ENCODE results near the gene AVPI1. TPM values are rescaled to one million over a fixed set of nuclear protein-coding genes. Genes with fewer than 3 reads are reported as not detected.
A peak's percentile ranks its signal among the peaks of the same experiment; 100 is the strongest.
"Not testable (repeated sequence)": the region's sequence is repeated elsewhere in the genome, so short reads cannot be mapped to it uniquely, and the experiment has no call there.

The AVPI1 gene
- total RNA-seq, 1 donor from 2014 or later: 2.4 TPM

- Mint-ChIP-seq H3K36me3 (ENCODE audit: low read depth) (peaks cover 61% of the 10 kb centered on the region), H3K27ac (no peak overlapping the region), H3K27me3 (ENCODE audit: low read depth) (no peaks in the 10 kb centered on the region), H3K4me1 (ENCODE audit: low read depth) (no peaks in the 10 kb centered on the region), H3K9me3 (no peaks in the 10 kb centered on the region), H3K4me3 (ENCODE audit: low read depth) (no peak overlapping the region)
- intact Hi-C loops (cut with micrococcal nuclease): no loop called here
- no peak for DNase-seq (ENCODE audit: low spot score)
Measured at GRCh38 chr10:97659589-97659988, 27.5 kb downstream of the AVPI1 start.

- DNase-seq (ENCODE audit: low spot score): no peak
- H3K9me3 Mint-ChIP-seq: no peaks in the 10 kb centered on the region
- H3K36me3 Mint-ChIP-seq (ENCODE audit: low read depth): peaks cover 56% of the 10 kb centered on the region
- intact Hi-C loops (cut with micrococcal nuclease): no loop called here
- no peaks in the 10 kb centered on the region for H3K4me1 Mint-ChIP-seq (ENCODE audit: low read depth)
- no peak overlapping the region for H3K27ac Mint-ChIP-seq
- H3K27me3 Mint-ChIP-seq (ENCODE audit: low read depth): no peaks in the 10 kb centered on the region
- no peak overlapping the region for H3K4me3 Mint-ChIP-seq (ENCODE audit: low read depth)
Measured at GRCh38 chr10:97656777-97657176, 30.3 kb downstream of the AVPI1 start.

GRCh38 chr10:97651773-97652172 lies 35.3 kb downstream of the AVPI1 start:
- Mint-ChIP-seq H3K4me3 (ENCODE audit: low read depth) (no peak overlapping the region), H3K27ac (no peak overlapping the region), H3K36me3 (ENCODE audit: low read depth) (peaks cover 47% of the 10 kb centered on the region), H3K27me3 (ENCODE audit: low read depth) (no peaks in the 10 kb centered on the region), H3K4me1 (ENCODE audit: low read depth) (peaks cover 19% of the 10 kb centered on the region), H3K9me3 (no peaks in the 10 kb centered on the region)
- DNase-seq (ENCODE audit: low spot score): no peak
- intact Hi-C loops (cut with micrococcal nuclease): no loop called here

GRCh38 chr10:97650726-97651125 lies 36.3 kb downstream of the AVPI1 start:
- peaks cover 39% of the 10 kb centered on the region for H3K36me3 Mint-ChIP-seq (ENCODE audit: low read depth)
- no peaks in the 10 kb centered on the region for H3K9me3 Mint-ChIP-seq
- DNase-seq (ENCODE audit: low spot score): no peak
- H3K4me1 Mint-ChIP-seq (ENCODE audit: low read depth): peaks cover 21% of the 10 kb centered on the region
- no peak overlapping the region for H3K4me3 Mint-ChIP-seq (ENCODE audit: low read depth)
- intact Hi-C loops (cut with micrococcal nuclease): no loop called here
- no peaks in the 10 kb centered on the region for H3K27me3 Mint-ChIP-seq (ENCODE audit: low read depth)
- H3K27ac Mint-ChIP-seq: no peak overlapping the region

- peak overlapping the region; percentile 79 for H3K27ac Mint-ChIP-seq
Measured at GRCh38 chr10:97649405-97649750, 37.7 kb downstream of the AVPI1 start.

GRCh38 chr10:97648562-97649404 lies 38.3 kb downstream of the AVPI1 start:
- DNase-seq (ENCODE audit: low spot score): no peak
- peak overlapping the region; percentile 79 for H3K27ac Mint-ChIP-seq
- intact Hi-C loops (cut with micrococcal nuclease): loop anchor here (1.0 to 10.0 kb wide), 2 partner anchors 8 to 224 kb away; partner anchors contain the start of genes PGAM1 and PI4K2A
- H3K36me3 Mint-ChIP-seq (ENCODE audit: low read depth): peaks cover 48% of the 10 kb centered on the region
- H3K4me1 Mint-ChIP-seq (ENCODE audit: low read depth): peaks cover 22% of the 10 kb centered on the region
- peak overlapping the region; percentile 9 for H3K4me3 Mint-ChIP-seq (ENCODE audit: low read depth)
- no peaks in the 10 kb centered on the region for H3K9me3 Mint-ChIP-seq
- H3K27me3 Mint-ChIP-seq (ENCODE audit: low read depth): no peaks in the 10 kb centered on the region

More at GRCh38 chr10:97649405-97649750, 37.7 kb downstream of the AVPI1 start:
- DNase-seq (ENCODE audit: low spot score); H3K9me3 Mint-ChIP-seq; H3K4me3 Mint-ChIP-seq (ENCODE audit: low read depth); H3K27me3 Mint-ChIP-seq (ENCODE audit: low read depth): not testable (repeated sequence)
- Mint-ChIP-seq H3K4me1 (ENCODE audit: low read depth) (peaks cover 22% of the 10 kb centered on the region), H3K36me3 (ENCODE audit: low read depth) (peaks cover 49% of the 10 kb centered on the region)
- intact Hi-C loops (cut with micrococcal nuclease): loop anchor here (1.0 to 10.0 kb wide), 2 partner anchors 9 to 225 kb away; partner anchors contain the start of genes PGAM1 and PI4K2A

GRCh38 chr10:97647556-97647955 lies 39.5 kb downstream of the AVPI1 start:
- Mint-ChIP-seq H3K27ac (no peak overlapping the region), H3K36me3 (ENCODE audit: low read depth) (peaks cover 48% of the 10 kb centered on the region), H3K4me3 (ENCODE audit: low read depth) (no peak overlapping the region), H3K9me3 (no peaks in the 10 kb centered on the region), H3K4me1 (ENCODE audit: low read depth) (peaks cover 28% of the 10 kb centered on the region), H3K27me3 (ENCODE audit: low read depth) (no peaks in the 10 kb centered on the region)
- intact Hi-C loops (cut with micrococcal nuclease): loop anchor here (10.0 kb wide), 1 partner anchor 223 kb away; the partner anchor contains the start of gene PGAM1
- DNase-seq (ENCODE audit: low spot score): no peak

- intact Hi-C loops (cut with micrococcal nuclease): loop anchor here (5.0 to 10.0 kb wide), 2 partner anchors 42 to 220 kb away; partner anchors contain the start of genes AVPI1 and PGAM1
- Mint-ChIP-seq H3K4me1 (ENCODE audit: low read depth) (peaks cover 38% of the 10 kb centered on the region), H3K27me3 (ENCODE audit: low read depth) (no peaks in the 10 kb centered on the region), H3K36me3 (ENCODE audit: low read depth) (peaks cover 36% of the 10 kb centered on the region), H3K4me3 (ENCODE audit: low read depth) (no peak overlapping the region), H3K9me3 (no peaks in the 10 kb centered on the region), H3K27ac (no peak overlapping the region)
- no peak for DNase-seq (ENCODE audit: low spot score)
Measured at GRCh38 chr10:97644936-97645335, 42.1 kb downstream of the AVPI1 start.

- no peak overlapping the region for H3K27ac Mint-ChIP-seq
- intact Hi-C loops (cut with micrococcal nuclease): loop anchor here (5.0 to 10.0 kb wide), 2 partner anchors 44 to 219 kb away; partner anchors contain the start of genes AVPI1 and PGAM1
- H3K36me3 Mint-ChIP-seq (ENCODE audit: low read depth): peaks cover 31% of the 10 kb centered on the region
- no peaks in the 10 kb centered on the region for H3K9me3 Mint-ChIP-seq
- H3K27me3 Mint-ChIP-seq (ENCODE audit: low read depth): no peaks in the 10 kb centered on the region
- peak overlapping the region; percentile 67 for H3K4me3 Mint-ChIP-seq (ENCODE audit: low read depth)
- no peak for DNase-seq (ENCODE audit: low spot score)
- H3K4me1 Mint-ChIP-seq (ENCODE audit: low read depth): peaks cover 31% of the 10 kb centered on the region
Measured at GRCh38 chr10:97643441-97643985, 43.5 kb downstream of the AVPI1 start.

- Mint-ChIP-seq H3K36me3 (ENCODE audit: low read depth) (peaks cover 30% of the 10 kb centered on the region), H3K4me3 (ENCODE audit: low read depth) (peak overlapping the region; percentile 92), H3K4me1 (ENCODE audit: low read depth) (peaks cover 26% of the 10 kb centered on the region)
- not testable (repeated sequence) for H3K27me3 Mint-ChIP-seq (ENCODE audit: low read depth); H3K27ac Mint-ChIP-seq; DNase-seq (ENCODE audit: low spot score); H3K9me3 Mint-ChIP-seq
- intact Hi-C loops (cut with micrococcal nuclease): loop anchor here (5.0 to 10.0 kb wide), 2 partner anchors 45 to 218 kb away; partner anchors contain the start of genes AVPI1 and PGAM1
Measured at GRCh38 chr10:97642471-97643159, 44.4 kb downstream of the AVPI1 start.

- DNase-seq (ENCODE audit: low spot score): no peak
- H3K36me3 Mint-ChIP-seq (ENCODE audit: low read depth): peaks cover 26% of the 10 kb centered on the region
- no peaks in the 10 kb centered on the region for H3K27me3 Mint-ChIP-seq (ENCODE audit: low read depth)
- peaks cover 22% of the 10 kb centered on the region for H3K4me1 Mint-ChIP-seq (ENCODE audit: low read depth)
- no peaks in the 10 kb centered on the region for H3K9me3 Mint-ChIP-seq
- H3K4me3 Mint-ChIP-seq (ENCODE audit: low read depth): peak overlapping the region; percentile 92
- H3K27ac Mint-ChIP-seq: peak overlapping the region; percentile 82
- intact Hi-C loops (cut with micrococcal nuclease): loop anchor here (1.0 to 10.0 kb wide), 4 partner anchors 8 to 216 kb away; partner anchors contain the start of genes AVPI1, MMS19, PGAM1 and UBTD1
Measured at GRCh38 chr10:97640868-97641811, 45.9 kb downstream of the AVPI1 start.

Data from activated T-helper 2 cell treated with anti-CD3 and anti-CD28 coated beads, Interferon-gamma antibody, Interleukin-2, Interleukin-4, amounts not matched to agents 10 μg/mL and 5 μg/mL and 100 μg/mL, durations not matched to agents 14 hours and 24 hours and 36 hours (primary cell).